ENCODE results near the gene CALY.

The CALY gene

GRCh38 chr10:133299738-133300137, 37.0 kb downstream of the CALY start:
- Histone ChIP-seq H3K4me1 (ENCODE audit: control insufficient read depth in 2 of 2, insufficient read depth in 1 of 2, low read depth in 1 of 2, low read length in 2 of 2) (no peaks in the 10 kb centered on the region), H3K36me3 (replicated peaks in 1 of 2; ENCODE audit: control insufficient read depth in 2 of 2, insufficient read depth in 2 of 2, low read length in 2 of 2) (peaks cover 48 to 74% of the 10 kb centered on the region in 2 donors), H3K4me3 (ENCODE audit: low read length in 2 of 2) (no peak overlapping the region), H3K9me3 (replicated peaks in 1 of 2; ENCODE audit: control insufficient read depth in 2 of 2, insufficient read depth in 1 of 2, low read depth in 1 of 2, low read length in 2 of 2) (peaks cover 0 to 4% of the 10 kb centered on the region in 2 donors), H3K79me1 (ENCODE audit: low read depth, low read length) (peaks cover 11% of the 10 kb centered on the region), H2AK5ac (ENCODE audit: low read depth, low read length) (no peak overlapping the region), H4K8ac (ENCODE audit: low read depth, low read length) (no peak overlapping the region), H3K4me2 (ENCODE audit: insufficient read depth, low read length, poor library complexity, severe bottlenecking) (no peak overlapping the region), H2BK120ac (ENCODE audit: low read depth, low read length) (no peak overlapping the region), H3K27me3 (ENCODE audit: control insufficient read depth in 3 of 3, insufficient read depth in 3 of 3, low read depth in 1 of 3, low read length in 3 of 3) (no peaks in the 10 kb centered on the region), H4K91ac (ENCODE audit: low read depth, low read length, poor library complexity) (no peak overlapping the region), H3K27ac (replicated peaks; ENCODE audit: low read length) (no peak overlapping the region), H3K23ac (ENCODE audit: low read depth, low read length, poor library complexity) (no peak overlapping the region), H3K14ac (ENCODE audit: low read length) (no peak overlapping the region), H2BK12ac (ENCODE audit: low read length) (no peak overlapping the region), H3K9ac (ENCODE audit: low read depth, low read length, poor library complexity) (no peak overlapping the region), H3K4ac (ENCODE audit: low read length) (no peak overlapping the region), H3K18ac (ENCODE audit: low read length) (no peak overlapping the region), H2BK15ac (ENCODE audit: low read length) (no peak overlapping the region), H2AFZ (ENCODE audit: low read length) (no peak overlapping the region), H2BK5ac (ENCODE audit: low read length) (no peak overlapping the region)
- DNase-seq (ENCODE audit: low spot score): no peak
- no CpG with 5 or more reads among the region's 14 CpGs for WGBS, 2 donors (ENCODE audit: extremely low coverage in 2 of 2, insufficient read length in 2 of 2, insufficient replicate concordance in 1 of 2)

GRCh38 chr10:133299224-133299623, 37.5 kb downstream of the CALY start:
- Histone ChIP-seq H4K8ac (ENCODE audit: low read depth, low read length) (no peak overlapping the region), H2BK15ac (ENCODE audit: low read length) (no peak overlapping the region), H3K9ac (ENCODE audit: low read depth, low read length, poor library complexity) (no peak overlapping the region), H3K4me3 (ENCODE audit: low read length in 2 of 2) (peak overlapping the region in 1 of 2 donors; percentile 16), H3K9me3 (replicated peaks in 1 of 2; ENCODE audit: control insufficient read depth in 2 of 2, insufficient read depth in 1 of 2, low read depth in 1 of 2, low read length in 2 of 2) (peaks cover 0 to 4% of the 10 kb centered on the region in 2 donors), H2BK120ac (ENCODE audit: low read depth, low read length) (no peak overlapping the region), H3K4me2 (ENCODE audit: insufficient read depth, low read length, poor library complexity, severe bottlenecking) (no peak overlapping the region), H3K36me3 (replicated peaks in 1 of 2; ENCODE audit: control insufficient read depth in 2 of 2, insufficient read depth in 2 of 2, low read length in 2 of 2) (peaks cover 51 to 79% of the 10 kb centered on the region in 2 donors), H3K4me1 (ENCODE audit: control insufficient read depth in 2 of 2, insufficient read depth in 1 of 2, low read depth in 1 of 2, low read length in 2 of 2) (no peaks in the 10 kb centered on the region), H3K18ac (ENCODE audit: low read length) (no peak overlapping the region), H4K91ac (ENCODE audit: low read depth, low read length, poor library complexity) (no peak overlapping the region), H3K27ac (replicated peaks; ENCODE audit: low read length) (no peak overlapping the region), H2BK5ac (ENCODE audit: low read length) (no peak overlapping the region), H3K4ac (ENCODE audit: low read length) (no peak overlapping the region), H3K14ac (ENCODE audit: low read length) (no peak overlapping the region), H3K23ac (ENCODE audit: low read depth, low read length, poor library complexity) (no peak overlapping the region), H3K27me3 (ENCODE audit: control insufficient read depth in 3 of 3, insufficient read depth in 3 of 3, low read depth in 1 of 3, low read length in 3 of 3) (no peaks in the 10 kb centered on the region), H2BK12ac (ENCODE audit: low read length) (no peak overlapping the region), H2AFZ (ENCODE audit: low read length) (no peak overlapping the region), H2AK5ac (ENCODE audit: low read depth, low read length) (no peak overlapping the region), H3K79me1 (ENCODE audit: low read depth, low read length) (peaks cover 11% of the 10 kb centered on the region)
- no CpG with 5 or more reads among the region's 10 CpGs for WGBS, 2 donors (ENCODE audit: extremely low coverage in 2 of 2, insufficient read length in 2 of 2, insufficient replicate concordance in 1 of 2)
- no peak for DNase-seq (ENCODE audit: low spot score)

GRCh38 chr10:133298466-133298865, 38.2 kb downstream of the CALY start:
- H3K27ac ChIP-seq (replicated peaks; ENCODE audit: low read length): no peak overlapping the region
- H2BK15ac ChIP-seq (ENCODE audit: low read length): no peak overlapping the region
- no peak overlapping the region for H4K8ac ChIP-seq (ENCODE audit: low read depth, low read length)
- H3K4ac ChIP-seq (ENCODE audit: low read length): no peak overlapping the region
- H3K9me3 ChIP-seq (replicated peaks in 1 of 2; ENCODE audit: control insufficient read depth in 2 of 2, insufficient read depth in 1 of 2, low read depth in 1 of 2, low read length in 2 of 2): peaks cover 0 to 4% of the 10 kb centered on the region in 2 donors
- H3K79me1 ChIP-seq (ENCODE audit: low read depth, low read length): peaks cover 14% of the 10 kb centered on the region
- H3K36me3 ChIP-seq (replicated peaks in 1 of 2; ENCODE audit: control insufficient read depth in 2 of 2, insufficient read depth in 2 of 2, low read length in 2 of 2): peaks cover 57 to 86% of the 10 kb centered on the region in 2 donors
- H3K4me2 ChIP-seq (ENCODE audit: insufficient read depth, low read length, poor library complexity, severe bottlenecking): no peak overlapping the region
- H3K4me1 ChIP-seq (ENCODE audit: control insufficient read depth in 2 of 2, insufficient read depth in 1 of 2, low read depth in 1 of 2, low read length in 2 of 2): no peaks in the 10 kb centered on the region
- H3K9ac ChIP-seq (ENCODE audit: low read depth, low read length, poor library complexity): no peak overlapping the region
- no peak overlapping the region for H4K91ac ChIP-seq (ENCODE audit: low read depth, low read length, poor library complexity)
- H3K23ac ChIP-seq (ENCODE audit: low read depth, low read length, poor library complexity): peak overlapping the region; percentile 2
- H3K4me3 ChIP-seq (ENCODE audit: low read length in 2 of 2): no peak overlapping the region
- no peak overlapping the region for H2BK12ac ChIP-seq (ENCODE audit: low read length)
- H2AFZ ChIP-seq (ENCODE audit: low read length): no peak overlapping the region
- H3K14ac ChIP-seq (ENCODE audit: low read length): no peak overlapping the region
- no peak overlapping the region for H2BK120ac ChIP-seq (ENCODE audit: low read depth, low read length)
- no peaks in the 10 kb centered on the region for H3K27me3 ChIP-seq (ENCODE audit: control insufficient read depth in 3 of 3, insufficient read depth in 3 of 3, low read depth in 1 of 3, low read length in 3 of 3)
- no peak overlapping the region for H3K18ac ChIP-seq (ENCODE audit: low read length)
- no peak for DNase-seq (ENCODE audit: low spot score)
- H2BK5ac ChIP-seq (ENCODE audit: low read length): no peak overlapping the region
- WGBS, 2 donors (ENCODE audit: extremely low coverage in 2 of 2, insufficient read length in 2 of 2, insufficient replicate concordance in 1 of 2): no CpG with 5 or more reads among the region's 14 CpGs
- H2AK5ac ChIP-seq (ENCODE audit: low read depth, low read length): no peak overlapping the region

GRCh38 chr10:133297504-133297903, 39.2 kb downstream of the CALY start:
- Histone ChIP-seq H4K8ac (ENCODE audit: low read depth, low read length) (peak overlapping the region; percentile 43), H3K23ac (ENCODE audit: low read depth, low read length, poor library complexity) (no peak overlapping the region), H3K4me2 (ENCODE audit: insufficient read depth, low read length, poor library complexity, severe bottlenecking) (no peak overlapping the region), H2BK15ac (ENCODE audit: low read length) (no peak overlapping the region), H3K9me3 (replicated peaks in 1 of 2; ENCODE audit: control insufficient read depth in 2 of 2, insufficient read depth in 1 of 2, low read depth in 1 of 2, low read length in 2 of 2) (peaks cover 0 to 3% of the 10 kb centered on the region in 2 donors), H3K18ac (ENCODE audit: low read length) (no peak overlapping the region), H2AFZ (ENCODE audit: low read length) (no peak overlapping the region), H2AK5ac (ENCODE audit: low read depth, low read length) (no peak overlapping the region), H2BK5ac (ENCODE audit: low read length) (no peak overlapping the region), H3K36me3 (replicated peaks in 1 of 2; ENCODE audit: control insufficient read depth in 2 of 2, insufficient read depth in 2 of 2, low read length in 2 of 2) (peaks cover 64 to 92% of the 10 kb centered on the region in 2 donors), H3K27me3 (ENCODE audit: control insufficient read depth in 3 of 3, insufficient read depth in 3 of 3, low read depth in 1 of 3, low read length in 3 of 3) (no peaks in the 10 kb centered on the region), H3K4ac (ENCODE audit: low read length) (no peak overlapping the region), H3K9ac (ENCODE audit: low read depth, low read length, poor library complexity) (no peak overlapping the region), H3K4me3 (ENCODE audit: low read length in 2 of 2) (no peak overlapping the region), H2BK12ac (ENCODE audit: low read length) (no peak overlapping the region), H2BK120ac (ENCODE audit: low read depth, low read length) (no peak overlapping the region), H4K91ac (ENCODE audit: low read depth, low read length, poor library complexity) (no peak overlapping the region), H3K79me1 (ENCODE audit: low read depth, low read length) (peaks cover 17% of the 10 kb centered on the region), H3K27ac (replicated peaks; ENCODE audit: low read length) (no peak overlapping the region), H3K14ac (ENCODE audit: low read length) (no peak overlapping the region), H3K4me1 (ENCODE audit: control insufficient read depth in 2 of 2, insufficient read depth in 1 of 2, low read depth in 1 of 2, low read length in 2 of 2) (no peaks in the 10 kb centered on the region)
- DNase-seq (ENCODE audit: low spot score): no peak
- no CpG with 5 or more reads among the region's 10 CpGs for WGBS, 2 donors (ENCODE audit: extremely low coverage in 2 of 2, insufficient read length in 2 of 2, insufficient replicate concordance in 1 of 2)
